ENCODE measurements around the gene MSH4.

Gene MSH4

GRCh38 chr1:75855010-75855409 lies 58.3 kb downstream of the MSH4 start:
- H3K36me3 ChIP-seq (ENCODE audit: insufficient read depth, low read length), result no peaks in the 10 kb centered on the region
- H3K9me3 ChIP-seq (ENCODE audit: insufficient read depth, low read depth, low read length), result no peaks in the 10 kb centered on the region
- WGBS, result no CpG with 5 or more reads among the region's 2 CpGs
- H3K27ac ChIP-seq (ENCODE audit: low read depth, low read length), result no peak overlapping the region
- H3K27me3 ChIP-seq (ENCODE audit: insufficient read depth, low read length), result no peaks in the 10 kb centered on the region
- H3K9ac ChIP-seq (ENCODE audit: low read depth, low read length), result no peak overlapping the region
- no peak overlapping the region for H3K4me3 ChIP-seq (ENCODE audit: low read length)
- no peaks in the 10 kb centered on the region for H3K4me1 ChIP-seq (ENCODE audit: insufficient read depth, low read length)

GRCh38 chr1:75855734-75856133 lies 59.1 kb downstream of the MSH4 start:
- no peak overlapping the region for H3K4me3 ChIP-seq (ENCODE audit: low read length)
- no peak overlapping the region for H3K9ac ChIP-seq (ENCODE audit: low read depth, low read length)
- H3K9me3 ChIP-seq (ENCODE audit: insufficient read depth, low read depth, low read length), result no peaks in the 10 kb centered on the region
- no peaks in the 10 kb centered on the region for H3K36me3 ChIP-seq (ENCODE audit: insufficient read depth, low read length)
- no peaks in the 10 kb centered on the region for H3K4me1 ChIP-seq (ENCODE audit: insufficient read depth, low read length)
- no peaks in the 10 kb centered on the region for H3K27me3 ChIP-seq (ENCODE audit: insufficient read depth, low read length)
- H3K27ac ChIP-seq (ENCODE audit: low read depth, low read length), result no peak overlapping the region

- Histone ChIP-seq H3K36me3 (ENCODE audit: insufficient read depth, low read length) (no peaks in the 10 kb centered on the region), H3K4me1 (ENCODE audit: insufficient read depth, low read length) (no peaks in the 10 kb centered on the region), H3K27me3 (ENCODE audit: insufficient read depth, low read length) (no peaks in the 10 kb centered on the region), H3K9me3 (ENCODE audit: insufficient read depth, low read depth, low read length) (no peaks in the 10 kb centered on the region), H3K4me3 (ENCODE audit: low read length) (no peak overlapping the region), H3K27ac (ENCODE audit: low read depth, low read length) (no peak overlapping the region), H3K9ac (ENCODE audit: low read depth, low read length) (no peak overlapping the region)
- 66% methylated on average over 6 of the region's 6 CpGs for WGBS
Measured at GRCh38 chr1:75861831-75862230, 65.1 kb downstream of the MSH4 start.

- WGBS, result 83% methylated on average over 1 of the region's 1 CpG
- peaks cover 10% of the 10 kb centered on the region; the same call in 1 of the 2 replicates for H3K9me3 ChIP-seq (ENCODE audit: insufficient read depth, low read depth, low read length)
- H3K36me3 ChIP-seq (ENCODE audit: insufficient read depth, low read length), result no peaks in the 10 kb centered on the region
- H3K4me1 ChIP-seq (ENCODE audit: insufficient read depth, low read length), result no peaks in the 10 kb centered on the region
- no peak overlapping the region for H3K9ac ChIP-seq (ENCODE audit: low read depth, low read length)
- no peak overlapping the region for H3K4me3 ChIP-seq (ENCODE audit: low read length)
- H3K27ac ChIP-seq (ENCODE audit: low read depth, low read length), result no peak overlapping the region
- H3K27me3 ChIP-seq (ENCODE audit: insufficient read depth, low read length), result no peaks in the 10 kb centered on the region
Measured at GRCh38 chr1:75870951-75871350, 74.3 kb downstream of the MSH4 start.

- H3K4me1 ChIP-seq (ENCODE audit: insufficient read depth, low read length), result no peaks in the 10 kb centered on the region
- H3K9ac ChIP-seq (ENCODE audit: low read depth, low read length), result no peak overlapping the region
- no peaks in the 10 kb centered on the region for H3K36me3 ChIP-seq (ENCODE audit: insufficient read depth, low read length)
- no peaks in the 10 kb centered on the region for H3K27me3 ChIP-seq (ENCODE audit: insufficient read depth, low read length)
- H3K9me3 ChIP-seq (ENCODE audit: insufficient read depth, low read depth, low read length), result no peaks in the 10 kb centered on the region
- WGBS, result no CpG with 5 or more reads among the region's 1 CpG
- no peak overlapping the region for H3K4me3 ChIP-seq (ENCODE audit: low read length)
- H3K27ac ChIP-seq (ENCODE audit: low read depth, low read length), result no peak overlapping the region
Measured at GRCh38 chr1:75879985-75880384, 83.3 kb downstream of the MSH4 start.

- WGBS, result no CpG with 5 or more reads among the region's 1 CpG
- Histone ChIP-seq H3K4me1 (ENCODE audit: insufficient read depth, low read length) (no peaks in the 10 kb centered on the region), H3K27ac (ENCODE audit: low read depth, low read length) (no peak overlapping the region), H3K9me3 (ENCODE audit: insufficient read depth, low read depth, low read length) (no peaks in the 10 kb centered on the region), H3K27me3 (ENCODE audit: insufficient read depth, low read length) (no peaks in the 10 kb centered on the region), H3K36me3 (ENCODE audit: insufficient read depth, low read length) (no peaks in the 10 kb centered on the region), H3K4me3 (ENCODE audit: low read length) (no peak overlapping the region), H3K9ac (ENCODE audit: low read depth, low read length) (no peak overlapping the region)
Measured at GRCh38 chr1:75884437-75884836, 87.8 kb downstream of the MSH4 start.

GRCh38 chr1:75901371-75901770 lies 104.7 kb downstream of the MSH4 start:
- no CpG with 5 or more reads among the region's 1 CpG for WGBS

GRCh38 chr1:75908717-75909152 lies 112.1 kb downstream of the MSH4 start:
- Histone ChIP-seq H3K9me3 (ENCODE audit: insufficient read depth, low read depth, low read length) (peaks cover 3% of the 10 kb centered on the region; the same call in 1 of the 2 replicates), H3K36me3 (ENCODE audit: insufficient read depth, low read length) (no peaks in the 10 kb centered on the region), H3K9ac (ENCODE audit: low read depth, low read length) (no peak overlapping the region), H3K27me3 (ENCODE audit: insufficient read depth, low read length) (no peaks in the 10 kb centered on the region), H3K4me3 (ENCODE audit: low read length) (no peak overlapping the region), H3K4me1 (ENCODE audit: insufficient read depth, low read length) (0 out of 2 replicates have a peak, but pooled peaks cover 3% of the 10 kb centered on the region), H3K27ac (ENCODE audit: low read depth, low read length) (no peak overlapping the region)
- 17% methylated on average over 1 of the region's 2 CpGs for WGBS

More at GRCh38 chr1:75901371-75901770, 104.7 kb downstream of the MSH4 start:
- no peak overlapping the region for H3K9ac ChIP-seq (ENCODE audit: low read depth, low read length)
- no peak overlapping the region for H3K4me3 ChIP-seq (ENCODE audit: low read length)
- H3K27ac ChIP-seq (ENCODE audit: low read depth, low read length), result no peak overlapping the region
- peaks cover 2% of the 10 kb centered on the region; the same call in 1 of the 2 replicates for H3K27me3 ChIP-seq (ENCODE audit: insufficient read depth, low read length)
- no peaks in the 10 kb centered on the region for H3K36me3 ChIP-seq (ENCODE audit: insufficient read depth, low read length)
- no peaks in the 10 kb centered on the region for H3K9me3 ChIP-seq (ENCODE audit: insufficient read depth, low read depth, low read length)
- no peaks in the 10 kb centered on the region for H3K4me1 ChIP-seq (ENCODE audit: insufficient read depth, low read length)

- H3K27me3 ChIP-seq (ENCODE audit: insufficient read depth, low read length), result no peaks in the 10 kb centered on the region
- H3K9ac ChIP-seq (ENCODE audit: low read depth, low read length), result no peak overlapping the region
- no peaks in the 10 kb centered on the region for H3K36me3 ChIP-seq (ENCODE audit: insufficient read depth, low read length)
- H3K9me3 ChIP-seq (ENCODE audit: insufficient read depth, low read depth, low read length), result no peaks in the 10 kb centered on the region
- no peak overlapping the region for H3K27ac ChIP-seq (ENCODE audit: low read depth, low read length)
- no peaks in the 10 kb centered on the region for H3K4me1 ChIP-seq (ENCODE audit: insufficient read depth, low read length)
- H3K4me3 ChIP-seq (ENCODE audit: low read length), result no peak overlapping the region
- 93% methylated on average over 2 of the region's 2 CpGs for WGBS
Measured at GRCh38 chr1:75916834-75917233, 120.2 kb downstream of the MSH4 start.

GRCh38 chr1:75922698-75923097 lies 126.0 kb downstream of the MSH4 start:
- Histone ChIP-seq H3K4me3 (ENCODE audit: low read length) (no peak overlapping the region), H3K9me3 (ENCODE audit: insufficient read depth, low read depth, low read length) (no peaks in the 10 kb centered on the region), H3K4me1 (ENCODE audit: insufficient read depth, low read length) (no peaks in the 10 kb centered on the region), H3K9ac (ENCODE audit: low read depth, low read length) (no peak overlapping the region), H3K27ac (ENCODE audit: low read depth, low read length) (no peak overlapping the region), H3K36me3 (ENCODE audit: insufficient read depth, low read length) (no peaks in the 10 kb centered on the region), H3K27me3 (ENCODE audit: insufficient read depth, low read length) (no peaks in the 10 kb centered on the region)
- 100% methylated on average over 1 of the region's 1 CpG for WGBS

- Histone ChIP-seq H3K4me3 (ENCODE audit: low read length) (no peak within 1 kb of the TSS), H3K9me3 (ENCODE audit: insufficient read depth, low read depth, low read length) (no peaks in the 10 kb centered on the region), H3K27me3 (ENCODE audit: insufficient read depth, low read length) (no peaks in the 10 kb centered on the region), H3K36me3 (ENCODE audit: insufficient read depth, low read length) (no peaks in the 10 kb centered on the region), H3K9ac (ENCODE audit: low read depth, low read length) (no peak within 1 kb of the TSS), H3K27ac (ENCODE audit: low read depth, low read length) (no peak within 1 kb of the TSS), H3K4me1 (ENCODE audit: insufficient read depth, low read length) (no peaks in the 10 kb centered on the region)
- no CpG with 5 or more reads among the region's 1 CpG for WGBS
Measured at GRCh38 chr1:75932304-75932703, 135.6 kb downstream of the MSH4 start, which contains the start of gene ASB17. TSS of gene ASB17 (minus strand) at chr1:75932404. CDS start at chr1:75932291, 113 bp downstream.

GRCh38 chr1:75937034-75937433 lies 140.4 kb downstream of the MSH4 start:
- H3K4me3 ChIP-seq (ENCODE audit: low read length), result no peak overlapping the region
- H3K9me3 ChIP-seq (ENCODE audit: insufficient read depth, low read depth, low read length), result no peaks in the 10 kb centered on the region
- no CpG with 5 or more reads among the region's 1 CpG for WGBS
- H3K36me3 ChIP-seq (ENCODE audit: insufficient read depth, low read length), result no peaks in the 10 kb centered on the region
- H3K9ac ChIP-seq (ENCODE audit: low read depth, low read length), result no peak overlapping the region
- H3K27ac ChIP-seq (ENCODE audit: low read depth, low read length), result no peak overlapping the region
- H3K4me1 ChIP-seq (ENCODE audit: insufficient read depth, low read length), result no peaks in the 10 kb centered on the region
- no peaks in the 10 kb centered on the region for H3K27me3 ChIP-seq (ENCODE audit: insufficient read depth, low read length)

All from HUES64 (cell line).